ENCODE results near the gene ZNF521.

The ZNF521 gene

DNA sequence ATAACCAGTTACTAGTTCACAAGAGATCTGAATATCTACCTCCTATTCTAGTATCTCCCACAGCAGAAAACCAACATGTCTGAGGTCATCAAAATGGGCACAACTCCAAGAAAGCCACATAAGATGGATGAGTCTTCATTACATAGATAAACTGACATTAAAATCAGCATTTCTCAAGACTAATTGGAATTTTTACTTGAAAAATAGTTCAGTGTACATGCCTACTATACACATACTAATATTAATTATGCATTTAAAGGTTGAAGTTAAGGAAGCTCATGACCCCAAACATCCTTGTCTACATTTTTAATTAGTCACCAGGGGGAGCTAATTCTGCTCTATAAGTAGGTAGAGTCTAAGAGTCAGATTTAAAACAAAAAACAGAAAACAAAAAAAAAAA, 41.9 kb downstream of the ZNF521 start:
- H3K4me3 ChIP-seq (ENCODE audit: control insufficient read depth, low read depth, low read length), result no peak overlapping the region
- peak; percentile 89 for DNase-seq (ENCODE audit: low read depth)
- TF ChIP-seq, protein P1, sequence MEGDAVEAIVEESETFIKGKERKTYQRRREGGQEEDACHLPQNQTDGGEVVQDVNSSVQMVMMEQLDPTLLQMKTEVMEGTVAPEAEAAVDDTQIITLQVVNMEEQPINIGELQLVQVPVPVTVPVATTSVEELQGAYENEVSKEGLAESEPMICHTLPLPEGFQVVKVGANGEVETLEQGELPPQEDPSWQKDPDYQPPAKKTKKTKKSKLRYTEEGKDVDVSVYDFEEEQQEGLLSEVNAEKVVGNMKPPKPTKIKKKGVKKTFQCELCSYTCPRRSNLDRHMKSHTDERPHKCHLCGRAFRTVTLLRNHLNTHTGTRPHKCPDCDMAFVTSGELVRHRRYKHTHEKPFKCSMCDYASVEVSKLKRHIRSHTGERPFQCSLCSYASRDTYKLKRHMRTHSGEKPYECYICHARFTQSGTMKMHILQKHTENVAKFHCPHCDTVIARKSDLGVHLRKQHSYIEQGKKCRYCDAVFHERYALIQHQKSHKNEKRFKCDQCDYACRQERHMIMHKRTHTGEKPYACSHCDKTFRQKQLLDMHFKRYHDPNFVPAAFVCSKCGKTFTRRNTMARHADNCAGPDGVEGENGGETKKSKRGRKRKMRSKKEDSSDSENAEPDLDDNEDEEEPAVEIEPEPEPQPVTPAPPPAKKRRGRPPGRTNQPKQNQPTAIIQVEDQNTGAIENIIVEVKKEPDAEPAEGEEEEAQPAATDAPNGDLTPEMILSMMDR (conservative IDR thresholded peaks at IDR 0.05; ENCODE audit: control insufficient read depth, insufficient read depth, low read depth, low read length), result peak; percentile 34

DNA sequence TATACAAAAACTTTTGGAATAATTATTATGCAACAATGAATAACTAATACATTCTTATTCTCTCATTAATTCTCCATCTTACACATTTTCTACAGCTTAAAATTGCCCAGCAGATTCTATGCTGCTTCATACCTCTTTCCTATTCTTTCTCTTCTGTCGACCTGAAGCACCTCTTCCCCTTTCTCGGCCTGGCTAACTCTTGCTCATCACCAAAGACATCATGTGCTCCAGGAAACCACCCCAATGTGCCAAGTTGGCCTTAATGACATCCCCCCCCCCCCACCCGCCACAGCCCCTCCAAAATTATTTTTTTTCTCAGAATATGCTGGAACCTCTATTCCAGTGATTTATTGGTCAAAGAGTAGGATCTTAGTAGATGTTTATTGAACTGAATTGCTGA, 43.6 kb downstream of the ZNF521 start:
- TF ChIP-seq, protein P1 (conservative IDR thresholded peaks at IDR 0.05; ENCODE audit: control insufficient read depth, insufficient read depth, low read depth, low read length), result no peak
- no peak overlapping the region for H3K4me3 ChIP-seq (ENCODE audit: control insufficient read depth, low read depth, low read length)
- DNase-seq (ENCODE audit: low read depth), result no peak

DNA sequence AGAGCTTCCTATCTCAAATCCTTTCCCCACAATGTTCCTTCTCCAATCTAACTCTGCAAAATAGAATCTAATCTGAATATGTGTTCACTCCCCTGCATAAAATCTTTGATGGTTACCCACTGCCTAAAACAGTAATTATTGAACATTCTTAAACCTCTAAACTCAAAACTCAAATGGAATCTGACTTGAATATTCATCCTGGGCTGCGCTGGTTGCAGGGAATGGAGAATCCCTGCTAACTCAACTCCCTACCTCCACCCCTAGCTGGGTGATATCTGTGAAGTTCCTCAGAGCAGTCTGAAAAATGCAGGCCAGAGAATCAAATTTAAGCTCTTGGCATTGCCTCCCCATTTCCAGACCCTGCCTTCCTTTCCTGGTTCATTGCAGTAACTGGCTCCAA, 44.8 kb downstream of the ZNF521 start:
- DNase-seq (ENCODE audit: low read depth), result no peak
- TF ChIP-seq, protein P1 (conservative IDR thresholded peaks at IDR 0.05; ENCODE audit: control insufficient read depth, insufficient read depth, low read depth, low read length), result no peak
- H3K4me3 ChIP-seq (ENCODE audit: control insufficient read depth, low read depth, low read length), result no peak overlapping the region

DNA sequence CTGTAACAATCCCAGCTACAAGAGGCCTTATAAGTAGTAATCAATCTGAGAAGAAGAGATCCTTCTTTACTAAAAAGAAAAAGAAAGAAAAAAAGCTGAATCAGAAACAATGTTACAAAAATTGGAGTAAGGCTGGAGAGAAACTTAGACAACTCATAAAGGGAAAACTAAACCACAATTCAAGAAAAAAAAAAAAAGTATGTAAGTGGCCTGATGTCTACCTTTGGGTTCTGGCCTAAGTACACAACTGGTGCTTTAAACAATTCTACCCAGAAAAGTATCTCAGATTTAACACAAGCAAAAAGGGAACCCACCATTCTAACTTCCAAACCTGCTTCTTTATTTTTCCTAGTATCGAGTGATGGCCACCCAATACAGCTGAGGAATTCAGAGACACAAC, 45.3 kb downstream of the ZNF521 start:
- H3K4me3 ChIP-seq (ENCODE audit: control insufficient read depth, low read depth, low read length), result no peak overlapping the region
- DNase-seq (ENCODE audit: low read depth), result no peak
- TF ChIP-seq, protein P1 (conservative IDR thresholded peaks at IDR 0.05; ENCODE audit: control insufficient read depth, insufficient read depth, low read depth, low read length), result no peak

DNA sequence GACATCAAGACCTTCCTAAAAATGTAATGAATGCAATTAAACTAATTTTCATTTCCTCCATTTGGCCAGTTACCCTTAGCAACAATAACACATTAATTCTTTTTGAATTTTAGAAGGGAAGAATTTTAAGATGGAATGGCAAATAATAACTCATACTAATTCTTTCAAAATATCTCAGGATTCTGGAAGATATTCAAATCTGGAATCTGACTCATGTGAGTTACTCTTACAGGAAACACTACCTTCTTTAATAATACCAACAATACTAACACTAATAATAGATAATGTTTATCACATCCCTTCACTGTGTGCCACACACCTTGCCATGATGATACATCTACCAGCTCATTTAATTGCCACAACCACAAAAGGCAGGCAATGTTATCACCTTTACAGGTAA, 46.4 kb downstream of the ZNF521 start:
- peak; percentile 39 for DNase-seq (ENCODE audit: low read depth)
- TF ChIP-seq, protein P1 (conservative IDR thresholded peaks at IDR 0.05; ENCODE audit: control insufficient read depth, insufficient read depth, low read depth, low read length), result no peak
- H3K4me3 ChIP-seq (ENCODE audit: control insufficient read depth, low read depth, low read length), result no peak overlapping the region

DNA sequence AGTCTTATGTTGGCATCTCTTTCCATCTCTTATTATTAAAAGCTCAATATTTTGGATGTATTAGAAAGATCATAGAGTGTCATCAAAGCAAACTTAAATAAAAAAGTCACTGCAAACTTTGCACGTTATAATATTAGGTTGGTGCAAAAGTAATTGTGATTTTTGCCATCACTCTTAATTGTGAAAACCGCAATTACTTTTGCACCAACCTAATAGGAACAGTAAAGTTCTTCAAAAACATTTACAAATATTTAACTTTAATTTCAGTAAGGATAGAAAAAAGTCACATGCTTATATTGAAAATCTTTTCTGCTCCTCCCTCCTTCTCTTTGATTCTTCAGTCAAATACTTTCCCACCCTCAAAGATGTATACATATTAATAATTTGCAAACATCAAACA, 51.5 kb downstream of the ZNF521 start:
- DNase-seq (ENCODE audit: low read depth), result no peak
- TF ChIP-seq, protein P1 (conservative IDR thresholded peaks at IDR 0.05; ENCODE audit: control insufficient read depth, insufficient read depth, low read depth, low read length), result no peak
- no peak overlapping the region for H3K4me3 ChIP-seq (ENCODE audit: control insufficient read depth, low read depth, low read length)

Measured in fibroblast of mammary gland (primary cell).